Neuronal stem cell (in vitro differentiated cells): ENCODE results near the gene UGT1A10.

Experiments
- DNase-seq: peaks from one replicate; pipeline ENCODE4 v3.0.0-alpha.2; 2013; ENCODE audit warnings: low spot score
- H2AFZ ChIP-seq: one replicate; pipeline ENCODE4 v1.6.1; 2013; ENCODE audit warnings: mild to moderate bottlenecking, low read length, inconsistent platforms
- H2AK5ac ChIP-seq: 2 replicates; pipeline ENCODE4 v1.6.1; 2013; ENCODE audit warnings: low read depth, mild to moderate bottlenecking, inconsistent platforms, low read length, moderate library complexity, mixed read lengths
- H2BK120ac ChIP-seq: 2 replicates; pipeline ENCODE4 v1.6.1; 2013; ENCODE audit warnings: low read depth, mild to moderate bottlenecking, inconsistent platforms, low read length, moderate library complexity, mixed read lengths
- H2BK12ac ChIP-seq: one replicate; pipeline ENCODE4 v1.6.1; 2013; ENCODE audit warnings: low read length, inconsistent platforms
- H2BK15ac ChIP-seq: 2 replicates; pipeline ENCODE4 v1.6.1; 2013; ENCODE audit warnings: mild to moderate bottlenecking, low read length, inconsistent platforms, mixed read lengths
- H2BK5ac ChIP-seq: one replicate; pipeline ENCODE4 v1.6.1; 2013; ENCODE audit warnings: inconsistent platforms, mild to moderate bottlenecking, low read length, moderate library complexity
- H3K14ac ChIP-seq: one replicate; pipeline ENCODE4 v1.6.1; 2013; ENCODE audit warnings: low read length, inconsistent platforms
- H3K18ac ChIP-seq: 2 replicates; pipeline ENCODE4 v1.6.1; 2013; ENCODE audit warnings: low read length, inconsistent platforms
- H3K23ac ChIP-seq: 2 replicates; pipeline ENCODE4 v1.6.1; 2013; ENCODE audit warnings: low read depth, mild to moderate bottlenecking, mixed read lengths, low read length, inconsistent platforms; ENCODE audit not compliant: poor library complexity
- H3K27ac ChIP-seq: replicated peaks from 3 replicates; pipeline ENCODE4 v1.5.1; 2013; ENCODE audit warnings: low read length, inconsistent platforms
- H3K27me3 ChIP-seq, 3 experiments: 2 replicates each; pipeline ENCODE4 v1.6.1; 2013; ENCODE audit warnings: low read length in 3 of 3, mild to moderate bottlenecking in 2 of 3, inconsistent platforms in 1 of 3, low read depth in 1 of 3, mixed read lengths in 1 of 3, moderate library complexity in 1 of 3; ENCODE audit not compliant: control insufficient read depth in 3 of 3, insufficient read depth in 3 of 3
- H3K36me3 ChIP-seq, 2 donors: replicated peaks in 1 of 2; 2 replicates each; pipeline ENCODE4 v1.6.1; 2013; ENCODE audit warnings: low read length in 2 of 2; ENCODE audit not compliant: control insufficient read depth in 2 of 2, insufficient read depth in 2 of 2
- H3K4ac ChIP-seq: 2 replicates; pipeline ENCODE4 v1.6.1; 2013; ENCODE audit warnings: inconsistent platforms, mild to moderate bottlenecking, low read length, moderate library complexity
- H3K4me1 ChIP-seq, 2 donors: 1 replicate in 1 of 2; 2 replicates in 1 of 2; pipeline ENCODE4 v1.6.1; 2013; ENCODE audit warnings: low read length in 2 of 2, low read depth in 1 of 2; ENCODE audit not compliant: control insufficient read depth in 2 of 2, insufficient read depth in 1 of 2
- H3K4me2 ChIP-seq: one replicate; pipeline ENCODE4 v1.6.1; 2013; ENCODE audit warnings: mild to moderate bottlenecking, low read length, inconsistent platforms; ENCODE audit not compliant: insufficient read depth, poor library complexity, severe bottlenecking
- H3K4me3 ChIP-seq, 2 donors: 2 replicates each; pipeline ENCODE4 v1.5.1; 2013; ENCODE audit warnings: low read length in 2 of 2, mild to moderate bottlenecking in 2 of 2, inconsistent platforms in 1 of 2, moderate library complexity in 1 of 2
- H3K79me1 ChIP-seq: one replicate; pipeline ENCODE4 v1.6.1; 2013; ENCODE audit warnings: low read depth, mild to moderate bottlenecking, inconsistent platforms, low read length, moderate library complexity
- H3K9ac ChIP-seq: one replicate; pipeline ENCODE4 v1.6.1; 2013; ENCODE audit warnings: mild to moderate bottlenecking, low read depth, low read length, inconsistent platforms; ENCODE audit not compliant: poor library complexity
- H3K9me3 ChIP-seq, 2 donors: replicated peaks in 1 of 2; 2 replicates each; pipeline versions ENCODE3 to v1.6.1; 2013; ENCODE audit warnings: low read length in 2 of 2, mild to moderate bottlenecking in 2 of 2, inconsistent platforms in 1 of 2, low read depth in 1 of 2, mixed read lengths in 1 of 2, moderate library complexity in 1 of 2; ENCODE audit not compliant: control insufficient read depth in 2 of 2, insufficient read depth in 1 of 2
- H4K8ac ChIP-seq: one replicate; pipeline ENCODE4 v1.6.1; 2013; ENCODE audit warnings: low read depth, mild to moderate bottlenecking, inconsistent platforms, low read length, moderate library complexity
- H4K91ac ChIP-seq: one replicate; pipeline ENCODE4 v1.6.1; 2013; ENCODE audit warnings: low read length, low read depth, mild to moderate bottlenecking, inconsistent platforms; ENCODE audit not compliant: poor library complexity
- WGBS, 2 donors: extraction: QIAGEN DNeasy Blood & Tissue Kit; methylation state at CpG; one replicate each; pipeline ENCODE4 v1.1.7; 2013; ENCODE audit warnings: missing lambda C conversion rate in 2 of 2, mixed read lengths in 1 of 2; ENCODE audit not compliant: insufficient read length in 2 of 2, insufficient replicate concordance in 1 of 2; ENCODE audit errors: extremely low coverage in 2 of 2; 5-methylcytosine and 5-hydroxymethylcytosine counted together

UGT1A10 gene

DNA sequence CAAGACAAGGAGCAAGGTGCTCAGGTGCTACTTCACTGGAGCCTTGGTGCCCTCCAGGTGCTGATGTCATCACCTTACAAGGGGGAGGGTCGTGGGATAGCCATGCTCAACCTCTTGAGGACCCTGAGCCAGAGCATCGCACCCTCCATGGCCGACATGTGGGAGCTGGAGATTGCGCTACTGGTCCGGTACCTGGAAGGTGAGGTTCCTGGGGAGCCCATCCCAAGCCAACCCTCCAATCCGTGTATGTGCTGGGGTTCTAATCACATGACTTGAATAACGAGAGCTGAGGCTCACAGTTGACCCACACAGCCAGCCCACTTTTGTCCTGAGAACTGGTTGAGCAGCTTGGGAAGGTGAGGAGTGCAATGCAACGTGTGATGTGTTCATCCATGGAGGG is 167.7 kb downstream of the UGT1A10 start:
- Histone ChIP-seq H2BK12ac (no peak overlapping the region), H3K23ac (no peak overlapping the region), H3K4me2 (no peak overlapping the region), H3K4ac (no peak overlapping the region), H2AFZ (no peak overlapping the region), H2BK15ac (peak overlapping the region; percentile 20), H3K4me1 (peaks cover 0 to 2% of the 10 kb centered on the region in 2 donors), H2BK120ac (no peak overlapping the region), H3K79me1 (no peaks in the 10 kb centered on the region), H4K8ac (no peak overlapping the region), H2AK5ac (no peak overlapping the region), H3K27ac (no peak overlapping the region), H3K36me3 (no peaks in the 10 kb centered on the region), H3K18ac (peak overlapping the region; percentile 12), H3K4me3 (peak overlapping the region in 1 of 2 donors; percentile 23), H3K9ac (no peak overlapping the region), H3K14ac (no peak overlapping the region), H3K27me3 (peaks cover 0 to 16% (median 0%) of the 10 kb centered on the region in 3 experiments), H3K9me3 (peaks cover 0 to 2% of the 10 kb centered on the region in 2 donors), H2BK5ac (no peak overlapping the region), H4K91ac (no peak overlapping the region)
- no peak for DNase-seq
- no CpG with 5 or more reads among the region's 8 CpGs for WGBS, 2 donors

DNA sequence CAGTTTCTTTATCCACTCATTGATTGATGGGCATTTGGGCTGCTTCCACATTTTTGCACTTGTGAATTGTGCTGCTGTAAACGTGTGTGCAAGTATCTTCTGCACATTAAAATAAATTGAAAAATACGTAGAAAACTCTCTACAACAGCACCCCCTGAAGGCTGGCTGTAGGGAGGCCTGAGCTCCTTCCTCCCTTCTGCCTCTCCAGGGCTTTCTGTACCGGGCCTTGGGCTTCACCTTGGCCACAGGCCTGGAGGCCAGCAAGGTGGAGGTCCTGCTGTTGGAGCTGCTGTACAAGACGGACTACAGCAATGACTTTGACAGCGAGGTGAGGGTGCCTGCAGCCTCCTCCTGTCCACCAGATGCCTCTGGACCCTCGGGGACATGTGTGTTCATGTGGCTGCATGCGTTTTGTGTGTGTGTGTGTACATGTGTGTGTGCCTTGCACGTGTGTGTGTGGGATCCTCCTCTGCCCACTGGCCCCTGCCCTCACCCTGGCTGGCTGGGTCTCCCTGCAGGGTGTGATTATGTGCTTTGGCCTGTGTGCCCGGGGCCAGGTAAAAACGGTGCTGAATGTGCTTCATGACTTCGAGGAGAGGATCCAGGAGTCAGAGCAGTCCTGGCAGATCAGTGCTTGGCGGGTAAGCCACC is 171.1 kb downstream of the UGT1A10 start:
- H3K4me2 ChIP-seq, result no peak overlapping the region
- H4K91ac ChIP-seq, result no peak overlapping the region
- no CpG with 5 or more reads among the region's 12 CpGs for WGBS, 2 donors
- H3K14ac ChIP-seq, result no peak overlapping the region
- peak overlapping the region; percentile 2 for H2AK5ac ChIP-seq
- H2BK15ac ChIP-seq, result no peak overlapping the region
- no peak overlapping the region for H2BK12ac ChIP-seq
- H3K4me3 ChIP-seq, result peak overlapping the region in 1 of 2 donors; percentile 46
- H2AFZ ChIP-seq, result no peak overlapping the region
- no peaks in the 10 kb centered on the region for H3K79me1 ChIP-seq
- H2BK120ac ChIP-seq, result no peak overlapping the region
- H3K9me3 ChIP-seq, result peaks cover 0 to 2% of the 10 kb centered on the region in 2 donors
- peaks cover 0 to 16% (median 0%) of the 10 kb centered on the region in 3 experiments for H3K27me3 ChIP-seq
- DNase-seq, result no peak
- peak overlapping the region; percentile 67 for H3K18ac ChIP-seq
- no peak overlapping the region for H2BK5ac ChIP-seq
- H3K9ac ChIP-seq, result no peak overlapping the region
- H3K36me3 ChIP-seq, result no peaks in the 10 kb centered on the region
- H3K4ac ChIP-seq, result no peak overlapping the region
- no peak overlapping the region for H3K27ac ChIP-seq
- H4K8ac ChIP-seq, result no peak overlapping the region
- H3K4me1 ChIP-seq, result no peaks in the 10 kb centered on the region
- no peak overlapping the region for H3K23ac ChIP-seq

DNA sequence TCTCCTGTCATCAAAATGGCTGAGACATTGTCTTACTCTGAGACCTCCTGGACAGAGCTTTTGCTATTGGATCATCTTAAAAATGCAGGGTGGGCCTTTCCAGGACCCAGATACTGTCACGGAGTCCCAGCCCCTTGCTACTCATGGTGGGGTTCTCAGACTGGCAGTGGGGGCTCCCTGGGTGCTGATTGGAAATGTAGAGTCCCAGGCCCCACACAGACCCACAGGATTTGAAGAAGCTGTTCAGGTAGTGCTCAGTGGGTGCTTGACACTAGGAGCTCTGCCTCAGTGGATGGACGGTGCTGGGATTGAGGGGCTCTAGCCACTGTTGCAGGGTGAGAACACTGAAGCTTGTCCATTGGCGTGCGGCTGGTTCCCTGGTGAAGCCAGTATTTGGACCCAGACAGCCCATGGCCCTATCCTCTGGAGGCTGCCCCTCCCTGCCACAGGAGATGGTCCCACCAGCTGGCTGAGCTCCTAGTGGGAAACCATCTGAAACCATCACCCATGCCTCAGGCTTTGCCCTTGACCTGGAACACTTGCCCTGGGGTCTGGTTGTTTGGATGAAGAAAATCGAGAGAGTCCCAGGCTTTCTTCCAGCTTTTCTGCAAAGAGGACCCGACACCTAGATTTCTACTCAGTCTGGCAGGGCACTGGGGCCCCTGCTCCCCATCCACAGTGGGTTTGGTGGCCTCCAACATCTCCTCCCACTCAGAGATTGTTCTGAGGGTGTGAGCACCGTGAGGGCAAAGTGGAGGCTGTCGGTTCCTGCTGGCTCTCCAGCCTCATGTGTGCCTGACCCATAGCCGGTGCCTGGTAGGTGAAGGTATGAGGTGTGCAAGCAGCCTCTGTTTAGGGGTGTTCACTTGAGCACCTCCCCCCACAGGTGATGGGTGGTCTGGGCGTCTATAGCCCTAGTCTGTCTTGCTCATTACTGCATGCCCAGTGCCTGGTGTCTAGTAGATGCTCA is 172.0 kb downstream of the UGT1A10 start:
- H4K91ac ChIP-seq, result no peak overlapping the region
- H3K14ac ChIP-seq, result no peak overlapping the region
- no peak overlapping the region for H4K8ac ChIP-seq
- H3K36me3 ChIP-seq, result no peaks in the 10 kb centered on the region
- peak overlapping the region; percentile 86 for H2AK5ac ChIP-seq
- no peaks in the 10 kb centered on the region for H3K79me1 ChIP-seq
- H2BK15ac ChIP-seq, result no peak overlapping the region
- DNase-seq, result no peak
- H3K23ac ChIP-seq, result no peak overlapping the region
- no peak overlapping the region for H2BK120ac ChIP-seq
- H3K27ac ChIP-seq, result no peak overlapping the region
- H3K27me3 ChIP-seq, result peaks cover 0 to 15% (median 0%) of the 10 kb centered on the region in 3 experiments
- no peak overlapping the region for H3K4ac ChIP-seq
- H3K9me3 ChIP-seq, result peaks cover 0 to 2% of the 10 kb centered on the region in 2 donors
- no peak overlapping the region for H2AFZ ChIP-seq
- no CpG with 5 or more reads among the region's 10 CpGs for WGBS, 2 donors
- H3K4me3 ChIP-seq, result peak overlapping the region in 1 of 2 donors; percentile 53
- H2BK5ac ChIP-seq, result no peak overlapping the region
- no peak overlapping the region for H3K4me2 ChIP-seq
- H3K18ac ChIP-seq, result peak overlapping the region; percentile 53
- no peak overlapping the region for H2BK12ac ChIP-seq
- H3K9ac ChIP-seq, result peak overlapping the region; percentile 15
- H3K4me1 ChIP-seq, result no peaks in the 10 kb centered on the region

DNA sequence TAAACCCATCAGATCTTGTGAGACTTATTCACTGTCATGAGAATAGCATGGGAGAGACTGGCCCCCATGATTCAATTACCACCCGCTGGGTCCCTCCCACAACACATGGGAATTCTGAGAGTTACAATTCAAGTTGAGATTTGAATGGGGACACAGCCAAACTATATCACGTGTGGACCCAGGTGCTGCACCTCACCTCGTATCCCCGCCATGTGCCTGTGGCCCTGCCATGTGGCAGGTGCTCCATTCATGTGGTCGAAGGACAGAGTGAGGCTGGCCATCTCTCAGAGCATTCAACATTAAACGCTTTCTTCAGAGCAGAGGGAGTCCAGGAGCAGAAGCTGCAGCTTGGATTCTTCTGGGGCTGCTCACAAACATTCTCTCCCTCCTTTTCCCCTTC is 174.1 kb downstream of the UGT1A10 start:
- Histone ChIP-seq H3K4me2 (no peak overlapping the region), H2AFZ (no peak overlapping the region), H3K18ac (no peak overlapping the region), H3K23ac (no peak overlapping the region), H2BK15ac (no peak overlapping the region), H3K9me3 (no peaks in the 10 kb centered on the region), H3K9ac (no peak overlapping the region), H4K91ac (no peak overlapping the region), H2BK5ac (no peak overlapping the region), H3K4me1 (no peaks in the 10 kb centered on the region), H3K27me3 (peaks cover 0 to 6% (median 0%) of the 10 kb centered on the region in 3 experiments), H2AK5ac (no peak overlapping the region), H3K4ac (no peak overlapping the region), H3K79me1 (no peaks in the 10 kb centered on the region), H2BK120ac (no peak overlapping the region), H3K36me3 (no peaks in the 10 kb centered on the region), H2BK12ac (no peak overlapping the region), H3K4me3 (no peak overlapping the region), H3K27ac (no peak overlapping the region), H4K8ac (no peak overlapping the region), H3K14ac (no peak overlapping the region)
- no peak for DNase-seq
- no CpG with 5 or more reads among the region's 6 CpGs for WGBS, 2 donors
